NCI-H526 (cell line): ENCODE results near the gene GRPEL1.
"Not testable (repeated sequence)": the region's sequence is repeated elsewhere in the genome, so short reads cannot be mapped to it uniquely, and the experiment has no call there.

ENCODE experiments used
- DNase-seq, 2 experiments: peaks; one replicate each; lab custom pipeline; 2025; lab: John Stamatoyannopoulos, UW

GRPEL1 gene

GRCh38 chr4:7067452-7068278, at the start of gene GRPEL1:
Gene GRPEL1 (minus strand): TSS chr4:7068064. CDS start chr4:7068032, 32 bp downstream.
- peak; percentile 98 to 99 for DNase-seq

GRCh38 chr4:7116705-7117104, 48.8 kb upstream of the GRPEL1 start:
- no peak for DNase-seq

GRCh38 chr4:7115557-7116340, 47.9 kb upstream of the GRPEL1 start:
- DNase-seq: no peak

GRCh38 chr4:7112656-7113055, 44.8 kb upstream of the GRPEL1 start:
- DNase-seq: no peak

- no peak for DNase-seq
These were observed 43.6 kb upstream of the GRPEL1 start for GRCh38 chr4:7111441-7111840.

- no peak for DNase-seq
These were observed 42.7 kb upstream of the GRPEL1 start for GRCh38 chr4:7110546-7110945.

GRCh38 chr4:7109169-7109568, 41.3 kb upstream of the GRPEL1 start:
- DNase-seq: no peak

- DNase-seq: no peak
These were observed 40.8 kb upstream of the GRPEL1 start for GRCh38 chr4:7108660-7109059.

- no peak for DNase-seq
These were observed 40.3 kb upstream of the GRPEL1 start for GRCh38 chr4:7108046-7108625.

- no peak for DNase-seq
These were observed 39.5 kb upstream of the GRPEL1 start for GRCh38 chr4:7107166-7107905.

- no peak for DNase-seq
These were observed 37.4 kb upstream of the GRPEL1 start for GRCh38 chr4:7105276-7105675.

GRCh38 chr4:7104366-7105031, 36.6 kb upstream of the GRPEL1 start:
- DNase-seq: no peak

GRCh38 chr4:7103607-7104365, 35.9 kb upstream of the GRPEL1 start:
- peak in 1 of 2 experiments; percentile 36 for DNase-seq

GRCh38 chr4:7103031-7103606, 35.3 kb upstream of the GRPEL1 start:
- DNase-seq: peak; percentile 68 to 93

GRCh38 chr4:7102516-7102909, 34.6 kb upstream of the GRPEL1 start:
- DNase-seq: not testable (repeated sequence)

- peak; percentile 63 to 87 for DNase-seq
These were observed 34.0 kb upstream of the GRPEL1 start for GRCh38 chr4:7101692-7102515.

GRCh38 chr4:7096236-7096635, 28.4 kb upstream of the GRPEL1 start:
- no peak for DNase-seq

GRCh38 chr4:7095611-7096155, 27.8 kb upstream of the GRPEL1 start:
- no peak for DNase-seq

GRCh38 chr4:7094916-7095315, 27.1 kb upstream of the GRPEL1 start:
- no peak for DNase-seq
